GM19324 (cell line): Measurements from ENCODE around the gene AKR1C1.
"Not testable (repeated sequence)": the region's sequence is repeated elsewhere in the genome, so short reads cannot be mapped to it uniquely, and the experiment has no call there.

Experiments
- ATAC-seq: cut with Tn5 transposase; IDR thresholded peaks from one replicate; pipeline ENCODE4 v1.9.1; 2021; ENCODE audit warnings: mild to moderate bottlenecking, moderate library complexity; ENCODE audit not compliant: unreplicated experiment, low FRiP score

AKR1C1 gene

GRCh38 chr10:5013385-5013784 is 50.2 kb downstream of the AKR1C1 start:
- no peak for ATAC-seq

- ATAC-seq, result not testable (repeated sequence)
These were observed 51.1 kb downstream of the AKR1C1 start for GRCh38 chr10:5014200-5014910.

GRCh38 chr10:5014936-5015335 is 51.7 kb downstream of the AKR1C1 start:
- no peak for ATAC-seq

- no peak for ATAC-seq
These were observed 54.9 kb downstream of the AKR1C1 start for GRCh38 chr10:5018134-5018533.

GRCh38 chr10:5018671-5019277 is 55.6 kb downstream of the AKR1C1 start:
- ATAC-seq, result not testable (repeated sequence)

- ATAC-seq, result not testable (repeated sequence)
These were observed 56.8 kb downstream of the AKR1C1 start for GRCh38 chr10:5019770-5020612.

GRCh38 chr10:5021624-5022290 is 58.5 kb downstream of the AKR1C1 start:
- ATAC-seq, result not testable (repeated sequence)

- ATAC-seq, result no peak
These were observed 60.1 kb downstream of the AKR1C1 start for GRCh38 chr10:5023177-5023805.

- not testable (repeated sequence) for ATAC-seq
These were observed 62.3 kb downstream of the AKR1C1 start for GRCh38 chr10:5025461-5025881.

- ATAC-seq, result no peak
These were observed 67.8 kb downstream of the AKR1C1 start for GRCh38 chr10:5030989-5031388.

GRCh38 chr10:5031588-5031987 is 68.4 kb downstream of the AKR1C1 start:
- ATAC-seq, result not testable (repeated sequence)

GRCh38 chr10:5032444-5032843 is 69.2 kb downstream of the AKR1C1 start:
- ATAC-seq, result not testable (repeated sequence)
